HCT116 (cell line): ENCODE measurements around the gene SH3YL1. TPM values are rescaled to one million over a fixed set of nuclear protein-coding genes. Genes with fewer than 3 reads are reported as not detected.

Experiments used
- ATAC-seq: fragments of 200-7000 bp; cut with Tn5 transposase; 2 replicates; pipeline ENCODE4 v1.9.1; 2020; ENCODE audit warnings: mild to moderate bottlenecking, moderate library complexity
- BruUV-seq: library from RNA; stranded (reverse); fragments of 400-500 nt; replicated peaks from 2 replicates; lab custom pipeline; 2021; lab: Mats Ljungman, UMichigan
- CTCF ChIA-PET: fragments of 300-600 bp; sonication (Branson Sonifier 250); formaldehyde crosslinking; loops from one replicate; lab custom pipeline; 2021; ENCODE audit warnings: antibody characterized with exemption; lab: Charles Lee
- POLR2A ChIA-PET: fragments of 300-600, 350-600 bp; sonication (Branson Sonifier 250); formaldehyde crosslinking; loops from one replicate; lab custom pipeline; 2021; ENCODE audit warnings: antibody characterized with exemption; lab: Charles Lee
- RAD21 ChIA-PET, 2 experiments: fragments of 300-600 bp; sonication (Branson Sonifier 250); formaldehyde crosslinking; loops; one replicate each; lab custom pipeline; 2023; ENCODE audit warnings: low total read pairs in 2 of 2; ENCODE audit not compliant: uncharacterized antibody in 2 of 2, unreplicated experiment in 2 of 2, low non-redundant PET in 1 of 2; lab: Charles Lee
- DNase-seq: peaks from one replicate; pipeline ENCODE4 v3.0.0-alpha.2; 2010; ENCODE audit warnings: low read depth, low spot score
- H2AFZ ChIP-seq: fragments of 200-600 bp; shearing (Covaris generic), sonication (generic); 2 replicates; pipeline ENCODE4 v1.6.1; 2017; ENCODE audit warnings: low read depth, mixed run types, mixed read lengths, antibody characterized with exemption, low read length; ENCODE audit not compliant: poor library complexity, severe bottlenecking
- H3K27ac ChIP-seq: 2 replicates; pipeline ENCODE4 v1.5.1; 2012; ENCODE audit warnings: low read depth, low read length
- H3K27me3 ChIP-seq: fragments of 200-600 bp; sonication (generic); 2 replicates; pipeline ENCODE4 v1.6.1; 2016; ENCODE audit warnings: mixed run types, low read length, mixed read lengths; ENCODE audit not compliant: insufficient read depth
- H3K36me3 ChIP-seq, 2 experiments: fragments of 200-500 bp in 1 of 2; fragments of 200-600 bp in 1 of 2; sonication (Bioruptor generic) in 1 of 2; sonication (generic) in 1 of 2; 2 replicates each; pipeline versions ENCODE4 v1.5.1 to v1.6.1; 2014 to 2016; ENCODE audit warnings: low read length in 2 of 2, inconsistent platforms in 1 of 2, mixed read lengths in 1 of 2, mixed run types in 1 of 2; ENCODE audit not compliant: insufficient read depth in 2 of 2, control insufficient read depth in 1 of 2
- H3K4me1 ChIP-seq, 2 experiments: fragments of 200-600 bp in 1 of 2; sonication (generic) in 1 of 2; 2 replicates each; pipeline versions ENCODE4 v1.5.1 to v1.6.1; 2012 to 2017; ENCODE audit warnings: low read length in 2 of 2, inconsistent platforms in 1 of 2, mild to moderate bottlenecking in 1 of 2, mixed read lengths in 1 of 2, mixed run types in 1 of 2, moderate library complexity in 1 of 2; ENCODE audit not compliant: insufficient read depth in 2 of 2, control insufficient read depth in 1 of 2
- H3K4me2 ChIP-seq: fragments of 200-600 bp; sonication (generic); 2 replicates; pipeline ENCODE4 v1.6.1; 2017; ENCODE audit warnings: mixed run types, low read length, mixed read lengths
- H3K4me3 ChIP-seq, 2 experiments: fragments of 200-600 bp in 1 of 2; sonication (generic) in 1 of 2; replicated peaks in 1 of 2; 2 replicates each; pipeline ENCODE4 v1.5.1; 2011 to 2016; ENCODE audit warnings: low read length in 2 of 2, control low read depth in 1 of 2, low read depth in 1 of 2, mild to moderate bottlenecking in 1 of 2, mixed read lengths in 1 of 2, mixed run types in 1 of 2
- H3K79me2 ChIP-seq: fragments of 200-600 bp; sonication (generic); 2 replicates; pipeline ENCODE4 v1.6.1; 2017; ENCODE audit warnings: mild to moderate bottlenecking, mixed run types, low read length, moderate library complexity, mixed read lengths; ENCODE audit not compliant: insufficient read depth
- H3K9ac ChIP-seq: fragments of 200-600 bp; sonication (generic); 2 replicates; pipeline ENCODE4 v1.6.1; 2016; ENCODE audit warnings: low read length, mixed read lengths
- H3K9me2 ChIP-seq: fragments of 200-600 bp; sonication (generic), shearing (Covaris generic); 2 replicates; pipeline ENCODE4 v1.6.1; 2017; ENCODE audit warnings: mixed run types, mild to moderate bottlenecking, moderate library complexity; ENCODE audit not compliant: insufficient read depth
- H3K9me3 ChIP-seq, 2 experiments: fragments of 200-500 bp in 1 of 2; fragments of 200-600 bp in 1 of 2; sonication (Bioruptor generic) in 1 of 2; sonication (generic) in 1 of 2; 2 replicates each; pipeline ENCODE4 v1.6.1; 2014 to 2017; ENCODE audit warnings: low read length in 2 of 2, mixed read lengths in 2 of 2, inconsistent platforms in 1 of 2, low read depth in 1 of 2, mild to moderate bottlenecking in 1 of 2, mixed run types in 1 of 2, moderate library complexity in 1 of 2; ENCODE audit not compliant: control insufficient read depth in 1 of 2, insufficient read depth in 1 of 2
- H4K20me1 ChIP-seq: fragments of 200-600 bp; sonication (generic), shearing (Covaris generic); 2 replicates; pipeline ENCODE4 v1.6.1; 2017; ENCODE audit warnings: mixed run types, mild to moderate bottlenecking, moderate library complexity; ENCODE audit not compliant: insufficient read depth
- EGR1 ChIP-seq: IDR thresholded peaks from 2 replicates; pipeline ENCODE4 v1.6.1; 2012; ENCODE audit warnings: low read depth
- ELF1 ChIP-seq: IDR thresholded peaks from 2 replicates; pipeline ENCODE4 v1.6.1; 2012; ENCODE audit warnings: low read depth, borderline replicate concordance
- EZH2phosphoT487 ChIP-seq: fragments of 200-600 bp; IDR thresholded peaks from 2 replicates; pipeline ENCODE4 v1.6.1; 2018; ENCODE audit warnings: antibody characterized with exemption, borderline replicate concordance
- JUND ChIP-seq: IDR thresholded peaks from 2 replicates; pipeline ENCODE4 v1.6.1; 2012
- MAX ChIP-seq: IDR thresholded peaks from 2 replicates; pipeline ENCODE4 v1.6.1; 2012
- POLR2A ChIP-seq: IDR thresholded peaks from 2 replicates; pipeline ENCODE4 v1.7.0; 2011; ENCODE audit warnings: borderline replicate concordance; ENCODE audit not compliant: insufficient read depth, insufficient read length; ENCODE audit errors: extremely low read depth
- POLR2AphosphoS5 ChIP-seq: IDR thresholded peaks from 2 replicates; pipeline ENCODE4 v1.6.1; 2011; ENCODE audit warnings: mild to moderate bottlenecking, low read depth, low read length, moderate library complexity
- RAD21 ChIP-seq: IDR thresholded peaks from 2 replicates; pipeline ENCODE4 v1.6.1; 2012; ENCODE audit warnings: low read depth, mild to moderate bottlenecking
- SIN3A ChIP-seq: IDR thresholded peaks from 2 replicates; pipeline ENCODE4 v1.6.1; 2012; ENCODE audit warnings: low read depth
- SRF ChIP-seq: IDR thresholded peaks from 2 replicates; pipeline ENCODE4 v1.6.1; 2012; ENCODE audit warnings: low read depth
- TCF7L2 ChIP-seq: IDR thresholded peaks from 2 replicates; pipeline ENCODE4 v1.7.0; 2011; ENCODE audit warnings: borderline replicate concordance, inconsistent platforms; ENCODE audit not compliant: insufficient read depth, insufficient read length; ENCODE audit errors: extremely low read depth
- ZFX ChIP-seq: fragments of 450-650 bp; IDR thresholded peaks from 2 replicates; pipeline ENCODE4 v1.6.1; 2017
- intact Hi-C: fragments of 100-400 bp; cut with micrococcal nuclease; formaldehyde crosslinking; loops from 2 replicates; pipeline ENCODE4 v1.10.0; 2022
- total RNA-seq: library from RNA; stranded (reverse); gene quantifications from one replicate; pipeline ENCODE4 v1.2.1, GENCODE V29; 2021; ENCODE audit not compliant: unreplicated experiment

SH3YL1 gene
- total RNA-seq, 1 experiment from 2014 or later = 32.8 TPM

- no peaks in the 10 kb centered on the region for H4K20me1 ChIP-seq
- no peak overlapping the region for H3K9ac ChIP-seq
- H3K27ac ChIP-seq = no peak overlapping the region
- H3K4me2 ChIP-seq = no peak overlapping the region
- no peaks in the 10 kb centered on the region for H3K4me1 ChIP-seq
- no peak for TF ChIP-seq JUND
- no peak for TF ChIP-seq MAX
- TF ChIP-seq TCF7L2 = no peak
- no peak for TF ChIP-seq SRF
- TF ChIP-seq EZH2phosphoT487 = no peak
- TF ChIP-seq EGR1 = no peak
- no peak for TF ChIP-seq POLR2A
- no peak for TF ChIP-seq POLR2AphosphoS5
- no peak for TF ChIP-seq ELF1
- no peak for TF ChIP-seq RAD21
- DNase-seq (no peak), ATAC-seq (no peak)
- H3K79me2 ChIP-seq = no peaks in the 10 kb centered on the region
- ChIA-PET RAD21 (no interaction called here), CTCF (no interaction called here), POLR2A (no interaction called here)
- BruUV-seq = no TSS peak
- H2AFZ ChIP-seq = no peak overlapping the region
- no peaks in the 10 kb centered on the region for H3K36me3 ChIP-seq
- H3K4me3 ChIP-seq = no peak overlapping the region
- no peaks in the 10 kb centered on the region for H3K9me2 ChIP-seq
- no peaks in the 10 kb centered on the region for H3K9me3 ChIP-seq
- no peaks in the 10 kb centered on the region for H3K27me3 ChIP-seq
- intact Hi-C loops = no loop called here
Observed at GRCh38 chr2:288758-289361, 25.0 kb upstream of the SH3YL1 start.

- intact Hi-C loops = no loop called here
- Histone ChIP-seq H4K20me1 (no peaks in the 10 kb centered on the region), H3K9ac (no peak within 1 kb of the TSS), H3K4me3 (no peak within 1 kb of the TSS), H3K4me2 (no peak within 1 kb of the TSS), H3K9me2 (no peaks in the 10 kb centered on the region), H3K27me3 (no peaks in the 10 kb centered on the region), H3K4me1 (no peaks in the 10 kb centered on the region), H3K9me3 (no peaks in the 10 kb centered on the region), H3K27ac (no peak within 1 kb of the TSS), H2AFZ (no peak within 1 kb of the TSS), H3K36me3 (no peaks in the 10 kb centered on the region), H3K79me2 (no peaks in the 10 kb centered on the region)
- ChIA-PET POLR2A (no interaction called here), CTCF (no interaction called here), RAD21 (no interaction called here)
- BruUV-seq = no TSS peak
- TF ChIP-seq SIN3A (no peak), ZFX (no peak), EZH2phosphoT487 (no peak)
- ATAC-seq (no peak), DNase-seq (no peak)
Observed at GRCh38 chr2:287911-288757, 24.3 kb upstream of the SH3YL1 start, which contains the start of gene ALKAL2. TSS of gene ALKAL2 (minus strand) at chr2:288091. CDS start at chr2:287835, 256 bp downstream.
